T-helper 2 cell treated with Interferon-gamma antibody and Interleukin-4, amounts not matched to agents 5 μg/mL and 100 μg/mL, for 36 hours (primary cell): Measurements from ENCODE around the gene HSFX4.
"Not testable (repeated sequence)": the region's sequence is repeated elsewhere in the genome, so short reads cannot be mapped to it uniquely, and the experiment has no call there.

ENCODE experiments used
- DNase-seq: peaks from one replicate; pipeline ENCODE4 v3.0.0; 2021; ENCODE audit warnings: low spot score
- H3K27ac Mint-ChIP-seq: one replicate; pipeline ENCODE4 v1.8.0; 2021; ENCODE audit warnings: mild to moderate bottlenecking, mixed read lengths
- H3K27me3 Mint-ChIP-seq: one replicate; pipeline ENCODE4 v1.8.0; 2021; ENCODE audit warnings: low read depth, mixed read lengths
- H3K36me3 Mint-ChIP-seq: one replicate; pipeline ENCODE4 v1.8.0; 2021; ENCODE audit warnings: low read depth, mixed read lengths
- H3K4me1 Mint-ChIP-seq: one replicate; pipeline ENCODE4 v1.8.0; 2021; ENCODE audit warnings: low read depth, mixed read lengths
- H3K4me3 Mint-ChIP-seq: one replicate; pipeline ENCODE4 v1.8.0; 2022; ENCODE audit warnings: mild to moderate bottlenecking, moderate library complexity, mixed read lengths
- H3K9me3 Mint-ChIP-seq: one replicate; pipeline ENCODE4 v1.8.0; 2021; ENCODE audit warnings: mixed read lengths

The HSFX4 gene

GRCh38 chrX:149927245-149927963, 2.0 kb upstream of the HSFX4 start:
- not testable (repeated sequence) for H3K4me1 Mint-ChIP-seq, H3K9me3 Mint-ChIP-seq, H3K4me3 Mint-ChIP-seq

GRCh38 chrX:149927964-149928258, 1.5 kb upstream of the HSFX4 start:
- not testable (repeated sequence) for H3K9me3 Mint-ChIP-seq, H3K27me3 Mint-ChIP-seq, DNase-seq, H3K4me3 Mint-ChIP-seq, H3K27ac Mint-ChIP-seq, H3K36me3 Mint-ChIP-seq, H3K4me1 Mint-ChIP-seq

More at GRCh38 chrX:149927245-149927963, 2.0 kb upstream of the HSFX4 start:
- H3K27me3 Mint-ChIP-seq, H3K36me3 Mint-ChIP-seq, DNase-seq, H3K27ac Mint-ChIP-seq: not testable (repeated sequence)

GRCh38 chrX:149928635-149929034, 738 bp upstream of the HSFX4 start:
- not testable (repeated sequence) for H3K27me3 Mint-ChIP-seq, H3K36me3 Mint-ChIP-seq, DNase-seq, H3K4me1 Mint-ChIP-seq, H3K9me3 Mint-ChIP-seq
- Mint-ChIP-seq H3K27ac (peak overlapping the region; percentile 84), H3K4me3 (peak overlapping the region; percentile 29)

- H3K9me3 Mint-ChIP-seq, H3K27me3 Mint-ChIP-seq, H3K4me3 Mint-ChIP-seq, DNase-seq, H3K4me1 Mint-ChIP-seq, H3K27ac Mint-ChIP-seq: not testable (repeated sequence)
- peaks cover 13% of the 10 kb centered on the region for H3K36me3 Mint-ChIP-seq
These were observed 2.0 kb downstream of the HSFX4 start for GRCh38 chrX:149931355-149931754.

- not testable (repeated sequence) for H3K4me3 Mint-ChIP-seq, H3K27ac Mint-ChIP-seq
- H3K36me3 Mint-ChIP-seq = peaks cover 13% of the 10 kb centered on the region
These were observed 2.8 kb downstream of the HSFX4 start for GRCh38 chrX:149932150-149932549.

GRCh38 chrX:149932970-149933369, 3.6 kb downstream of the HSFX4 start:
- not testable (repeated sequence) for DNase-seq, H3K4me1 Mint-ChIP-seq, H3K4me3 Mint-ChIP-seq, H3K27ac Mint-ChIP-seq, H3K9me3 Mint-ChIP-seq, H3K27me3 Mint-ChIP-seq
- H3K36me3 Mint-ChIP-seq = peaks cover 13% of the 10 kb centered on the region

More at GRCh38 chrX:149932150-149932549, 2.8 kb downstream of the HSFX4 start:
- H3K4me1 Mint-ChIP-seq, DNase-seq, H3K9me3 Mint-ChIP-seq, H3K27me3 Mint-ChIP-seq: not testable (repeated sequence)

GRCh38 chrX:149933547-149933946, 4.2 kb downstream of the HSFX4 start:
- not testable (repeated sequence) for H3K27me3 Mint-ChIP-seq, H3K9me3 Mint-ChIP-seq
- H3K36me3 Mint-ChIP-seq = peaks cover 13% of the 10 kb centered on the region

GRCh38 chrX:149937328-149937727, 8.0 kb downstream of the HSFX4 start:
- H3K4me1 Mint-ChIP-seq, H3K27me3 Mint-ChIP-seq, H3K9me3 Mint-ChIP-seq, DNase-seq: not testable (repeated sequence)
- Mint-ChIP-seq H3K36me3 (peaks cover 10% of the 10 kb centered on the region), H3K4me3 (peak overlapping the region; percentile 95), H3K27ac (peak overlapping the region; percentile 83)

More at GRCh38 chrX:149933547-149933946, 4.2 kb downstream of the HSFX4 start:
- H3K4me1 Mint-ChIP-seq, H3K27ac Mint-ChIP-seq, H3K4me3 Mint-ChIP-seq, DNase-seq: not testable (repeated sequence)

- H3K27ac Mint-ChIP-seq = peak overlapping the region; percentile 100
- no peaks in the 10 kb centered on the region for H3K27me3 Mint-ChIP-seq
- no peaks in the 10 kb centered on the region for H3K9me3 Mint-ChIP-seq
- H3K36me3 Mint-ChIP-seq = peaks cover 10% of the 10 kb centered on the region
- no peak for DNase-seq
- H3K4me1 Mint-ChIP-seq = no peaks in the 10 kb centered on the region
- H3K4me3 Mint-ChIP-seq = peak overlapping the region; percentile 95
These were observed 8.6 kb downstream of the HSFX4 start for GRCh38 chrX:149937871-149938426.

- no peaks in the 10 kb centered on the region for H3K27me3 Mint-ChIP-seq
These were observed 9.1 kb downstream of the HSFX4 start, which contains the start of gene EOLA2 for GRCh38 chrX:149938427-149938880. TSS of gene EOLA2 (minus strand) at chrX:149938491. CDS start at chrX:149933874, 4,617 bp downstream.

GRCh38 chrX:149938881-149939654, 9.7 kb downstream of the HSFX4 start:
- Mint-ChIP-seq H3K27ac (peak overlapping the region; percentile 83), H3K36me3 (peaks cover 10% of the 10 kb centered on the region), H3K9me3 (no peaks in the 10 kb centered on the region), H3K4me3 (peak overlapping the region; percentile 46), H3K4me1 (no peaks in the 10 kb centered on the region), H3K27me3 (no peaks in the 10 kb centered on the region)
- DNase-seq = peak; percentile 84

More at GRCh38 chrX:149938427-149938880, 9.1 kb downstream of the HSFX4 start, which contains the start of gene EOLA2:
- H3K36me3 Mint-ChIP-seq = peaks cover 10% of the 10 kb centered on the region
- H3K4me1 Mint-ChIP-seq = no peaks in the 10 kb centered on the region
- H3K4me3 Mint-ChIP-seq = peak within 1 kb of the TSS; percentile 95
- peak; percentile 92 for DNase-seq
- H3K9me3 Mint-ChIP-seq = no peaks in the 10 kb centered on the region
- H3K27ac Mint-ChIP-seq = peak within 1 kb of the TSS; percentile 100

GRCh38 chrX:149939655-149939904, 10.2 kb downstream of the HSFX4 start:
- H3K9me3 Mint-ChIP-seq = no peaks in the 10 kb centered on the region
- H3K4me3 Mint-ChIP-seq = peak overlapping the region; percentile 87
- no peaks in the 10 kb centered on the region for H3K4me1 Mint-ChIP-seq
- H3K27me3 Mint-ChIP-seq = no peaks in the 10 kb centered on the region
- peak overlapping the region; percentile 94 for H3K27ac Mint-ChIP-seq
- H3K36me3 Mint-ChIP-seq = peaks cover 6% of the 10 kb centered on the region
- DNase-seq = no peak

GRCh38 chrX:149939905-149940673, 10.7 kb downstream of the HSFX4 start:
- peak; percentile 89 for DNase-seq
- no peaks in the 10 kb centered on the region for H3K9me3 Mint-ChIP-seq
- H3K36me3 Mint-ChIP-seq = peaks cover 3% of the 10 kb centered on the region
- H3K27ac Mint-ChIP-seq = peak overlapping the region; percentile 94
- H3K4me1 Mint-ChIP-seq = no peaks in the 10 kb centered on the region
- no peaks in the 10 kb centered on the region for H3K27me3 Mint-ChIP-seq
- peak overlapping the region; percentile 87 for H3K4me3 Mint-ChIP-seq

GRCh38 chrX:149940674-149941024, 11.3 kb downstream of the HSFX4 start:
- H3K27me3 Mint-ChIP-seq, H3K4me1 Mint-ChIP-seq, H3K36me3 Mint-ChIP-seq, H3K9me3 Mint-ChIP-seq, DNase-seq: not testable (repeated sequence)
- Mint-ChIP-seq H3K27ac (peak overlapping the region; percentile 94), H3K4me3 (peak overlapping the region; percentile 87)
